HG02970 (cell line): ENCODE measurements around the gene FARS2.

ENCODE experiments used
- ATAC-seq: cut with Tn5 transposase; IDR thresholded peaks from one replicate; pipeline ENCODE4 v1.9.1; 2021; ENCODE audit warnings: mild to moderate bottlenecking, moderate library complexity, moderate number of reproducible peaks; ENCODE audit not compliant: unreplicated experiment, low FRiP score

The FARS2 gene

DNA sequence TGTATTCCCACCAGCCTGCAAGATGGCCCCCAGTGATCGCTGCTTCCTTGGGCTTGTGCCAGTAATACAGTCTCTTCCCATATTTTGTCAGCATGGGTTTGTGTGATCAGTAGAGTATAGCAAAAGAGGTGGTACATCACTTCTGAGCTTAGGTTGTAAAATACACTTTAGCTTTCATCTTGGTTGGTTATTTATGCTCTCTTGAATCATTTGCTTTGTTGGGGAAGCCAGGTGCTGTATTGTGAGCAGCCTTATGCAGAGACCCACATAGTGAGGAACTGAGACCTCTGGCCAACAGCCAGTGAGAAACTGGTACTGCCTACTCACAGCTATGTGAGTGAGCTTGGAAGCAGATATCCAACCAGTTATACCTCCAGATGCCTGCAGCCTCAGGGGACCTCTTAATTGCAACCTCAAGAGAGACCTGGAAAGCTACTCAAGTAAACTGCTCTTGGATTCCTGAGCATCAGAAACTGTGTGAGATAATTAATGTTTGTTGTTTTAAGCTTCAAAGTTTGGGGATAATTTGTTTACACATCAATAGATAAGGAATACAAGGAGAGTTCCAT is 229.3 kb downstream of the FARS2 start:
- no peak for ATAC-seq

DNA sequence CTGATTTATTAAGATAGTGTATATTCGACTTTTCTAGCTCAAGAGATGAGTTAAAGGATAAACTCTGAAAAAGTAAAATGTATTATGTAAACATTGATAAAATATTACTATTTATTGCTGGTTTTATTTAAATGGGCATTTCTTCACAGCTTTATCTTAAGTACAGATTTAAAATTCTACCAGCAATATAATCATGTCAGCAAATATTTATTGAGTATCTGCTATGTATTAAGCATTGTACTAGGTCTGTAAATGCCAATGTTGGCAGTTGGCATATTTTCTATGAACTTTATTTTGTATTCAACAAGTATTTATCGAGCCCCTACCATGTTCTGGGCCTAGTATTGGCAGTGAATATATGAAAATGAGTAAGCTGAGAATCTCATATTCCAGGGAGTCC is 231.0 kb downstream of the FARS2 start:
- no peak for ATAC-seq

DNA sequence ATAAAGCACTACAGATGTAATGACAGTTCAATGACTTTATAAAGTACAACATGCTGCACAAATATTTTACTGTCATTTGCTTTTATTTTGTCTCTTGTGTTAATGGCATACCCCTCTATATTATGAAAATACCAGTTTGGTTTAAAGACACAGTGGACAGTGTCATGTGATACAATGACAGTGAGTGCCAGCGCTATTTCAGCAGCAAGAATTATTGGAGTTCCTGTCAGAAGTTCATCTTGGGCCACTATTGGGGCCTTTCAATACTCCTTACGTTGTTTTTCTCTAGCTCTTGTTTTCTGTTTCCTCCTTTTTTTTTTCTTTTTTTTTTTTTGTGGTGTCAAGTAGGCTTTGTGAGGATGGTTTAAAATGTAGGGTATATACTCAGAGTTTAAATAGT is 232.5 kb downstream of the FARS2 start:
- no peak for ATAC-seq

DNA sequence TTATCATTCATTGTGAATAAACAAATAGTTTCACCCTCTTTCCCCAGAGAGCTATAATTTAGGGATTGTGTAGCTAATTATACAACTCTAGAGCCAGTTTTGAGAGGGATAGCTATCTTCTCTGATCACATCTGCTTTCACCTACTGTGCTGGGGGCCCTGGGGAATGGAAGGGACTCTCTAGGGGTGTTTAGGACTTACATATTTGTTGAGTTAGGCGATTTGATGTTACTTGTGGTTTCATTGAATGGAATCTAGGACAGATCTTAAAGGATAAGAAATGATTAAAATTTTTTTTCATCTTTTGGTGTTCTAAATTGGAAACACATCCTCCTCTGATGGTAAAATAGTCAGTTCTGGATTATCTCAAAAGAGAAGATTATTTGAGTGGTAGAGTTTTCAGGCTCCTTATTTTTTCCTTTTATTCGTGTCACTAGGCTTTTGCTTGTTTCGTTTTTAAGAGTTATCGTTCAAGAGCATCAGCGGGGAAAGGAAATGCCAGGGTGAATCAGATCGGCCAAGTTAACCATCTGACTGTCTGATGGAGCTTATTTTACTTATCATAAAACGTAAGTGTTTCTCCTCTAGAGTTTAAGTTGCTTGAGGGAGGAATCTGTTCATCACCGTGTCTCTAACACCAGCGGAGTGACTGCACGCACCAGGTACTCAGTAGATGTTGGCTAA is 236.7 kb downstream of the FARS2 start:
- ATAC-seq: no peak

DNA sequence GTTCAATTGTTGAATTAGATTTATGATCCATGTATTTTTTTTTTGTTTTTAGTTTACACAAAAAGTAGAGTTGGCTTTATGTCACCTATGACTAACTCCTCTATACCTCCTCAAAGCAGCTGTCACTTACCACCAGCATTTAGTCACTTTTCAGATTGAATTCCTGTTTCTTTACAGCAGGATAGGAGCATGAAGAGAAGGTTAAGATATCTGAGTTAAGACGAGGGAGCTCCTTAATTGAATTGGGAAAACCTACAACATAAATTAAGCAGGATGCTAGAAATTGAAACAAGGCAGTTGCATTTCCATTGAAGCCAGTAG is 237.2 kb downstream of the FARS2 start:
- ATAC-seq: no peak

DNA sequence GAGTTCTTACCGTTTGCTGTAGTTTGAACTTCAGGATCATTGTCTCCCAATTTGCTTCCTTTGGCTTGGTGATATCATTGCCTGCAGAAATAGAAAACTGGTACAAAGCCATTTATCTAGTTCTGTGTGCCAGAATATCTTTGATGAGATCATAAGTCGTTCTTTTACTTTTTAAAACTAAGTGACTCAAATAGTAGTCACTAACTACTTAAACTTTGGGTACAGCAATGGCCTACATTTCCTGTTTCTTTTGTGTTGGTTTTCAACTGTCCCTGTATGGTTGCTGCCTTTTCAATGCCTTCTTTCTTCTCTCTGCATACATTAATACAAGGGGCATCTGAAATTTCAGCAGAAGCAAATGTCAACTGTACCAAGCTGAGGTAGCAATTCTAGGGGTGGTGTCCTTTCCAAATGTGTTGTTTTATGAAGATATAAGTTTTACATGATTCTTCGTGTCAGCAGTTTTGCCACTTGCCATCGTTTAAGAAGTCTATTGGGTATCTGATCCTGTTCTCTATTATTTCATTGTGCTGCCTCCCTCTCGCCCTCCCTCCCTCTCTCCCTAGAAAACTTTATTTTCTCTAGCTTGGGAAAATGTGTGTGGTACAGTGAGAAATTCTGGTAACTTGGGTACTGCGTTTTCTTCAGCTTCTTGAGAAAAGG is 238.5 kb downstream of the FARS2 start:
- ATAC-seq: no peak

DNA sequence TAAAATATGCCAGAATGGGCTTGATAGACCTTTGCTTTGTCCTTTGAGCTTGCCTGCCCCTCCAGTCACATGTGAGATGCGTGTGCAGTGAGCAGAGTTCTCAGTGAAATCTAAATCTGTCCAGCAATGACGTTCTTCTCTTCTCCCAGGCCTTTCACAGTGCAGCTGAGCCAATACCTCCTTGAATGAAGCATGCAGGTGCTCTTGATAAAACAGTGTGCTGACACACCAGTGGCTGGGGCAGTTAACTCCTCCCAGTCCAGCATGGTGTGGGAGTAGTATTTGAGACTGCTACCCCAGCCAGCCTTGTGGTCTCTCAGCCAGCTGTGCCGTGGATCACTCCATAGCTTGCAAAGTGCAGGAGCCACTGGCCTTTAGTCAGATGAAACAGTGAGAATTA is 240.5 kb downstream of the FARS2 start:
- ATAC-seq: no peak

DNA sequence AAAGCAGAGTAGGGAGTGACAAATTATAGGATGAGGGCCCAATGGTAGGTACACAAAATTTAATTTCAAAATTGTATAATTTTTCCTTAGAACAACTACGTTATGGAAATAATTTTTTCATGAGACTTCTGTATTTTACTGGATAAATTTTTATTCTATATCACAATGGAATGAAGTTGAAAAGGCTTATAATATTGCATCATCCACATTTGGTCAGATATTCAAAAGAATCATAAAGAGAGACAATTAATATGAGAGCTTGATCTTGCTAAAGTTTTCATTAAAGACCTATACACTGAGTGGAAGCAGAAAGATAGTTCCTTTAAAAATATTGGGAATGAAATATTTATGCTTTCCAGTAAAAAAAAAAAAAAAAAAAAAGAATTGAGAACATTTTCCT is 242.8 kb downstream of the FARS2 start:
- ATAC-seq: no peak

DNA sequence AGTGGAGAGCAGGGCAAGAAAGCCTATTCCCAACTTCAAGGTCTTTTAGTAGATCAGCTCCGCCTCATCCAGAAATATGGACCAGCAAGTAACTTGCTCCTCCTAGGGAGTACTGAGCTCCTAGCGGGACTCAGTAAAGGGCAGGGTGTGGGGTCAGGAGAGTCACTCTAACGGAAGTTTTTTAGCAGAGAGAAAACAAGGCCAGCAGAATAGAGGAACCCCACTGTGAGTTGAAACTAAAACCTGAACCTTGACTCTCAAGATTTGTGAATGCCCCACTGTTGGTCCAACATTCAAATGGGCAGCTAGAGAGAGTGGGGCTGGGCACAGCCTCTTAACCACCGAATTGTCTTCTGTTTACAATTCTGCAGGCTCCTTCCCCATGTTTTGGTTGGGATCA is 244.8 kb downstream of the FARS2 start:
- peak; percentile 17 for ATAC-seq

DNA sequence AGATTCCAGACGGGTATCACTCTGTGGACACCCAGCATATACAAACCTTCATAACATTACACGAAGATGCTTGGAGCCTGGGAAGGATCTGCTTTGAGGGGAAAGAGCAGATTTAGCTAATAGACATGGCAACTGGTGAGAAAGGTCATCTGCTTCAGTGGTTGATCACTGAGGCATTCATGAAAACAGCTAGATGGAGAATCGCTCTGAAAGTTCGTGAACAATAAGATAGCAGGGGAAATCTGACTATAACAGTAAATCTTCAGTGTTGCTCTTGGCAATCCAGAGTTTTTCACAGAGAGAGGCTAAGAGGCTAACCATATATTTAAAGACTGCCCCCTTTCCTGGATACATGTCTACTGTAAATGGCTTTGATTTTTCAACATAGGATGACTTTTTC is 245.3 kb downstream of the FARS2 start:
- peak; percentile 26 for ATAC-seq

DNA sequence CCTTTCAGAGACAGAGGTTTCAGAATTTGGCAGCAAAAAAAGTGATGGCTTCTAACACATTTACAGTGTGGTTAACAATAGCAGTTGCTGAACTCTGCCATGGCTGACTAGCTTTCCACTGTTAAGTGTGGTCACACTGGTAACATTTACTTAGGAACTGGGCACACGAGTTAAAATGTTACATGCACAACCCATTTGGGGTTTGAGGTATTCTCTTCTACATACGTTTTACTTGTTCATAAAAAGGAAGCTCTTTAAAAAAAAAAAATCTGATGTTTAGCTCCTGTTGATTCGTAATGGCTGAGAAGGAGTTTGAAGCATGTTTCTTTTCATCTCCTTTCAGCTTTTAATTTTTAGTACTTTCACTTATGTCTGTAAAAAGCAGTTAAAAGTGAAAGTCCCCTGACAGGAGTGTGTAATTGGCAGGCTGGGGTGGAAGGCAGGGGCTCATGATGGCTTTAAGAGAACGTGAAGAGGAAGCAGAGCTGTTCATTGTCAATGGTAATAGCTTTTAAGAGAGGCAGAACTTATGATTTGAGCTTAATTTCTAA is 245.9 kb downstream of the FARS2 start:
- ATAC-seq: peak; percentile 79

DNA sequence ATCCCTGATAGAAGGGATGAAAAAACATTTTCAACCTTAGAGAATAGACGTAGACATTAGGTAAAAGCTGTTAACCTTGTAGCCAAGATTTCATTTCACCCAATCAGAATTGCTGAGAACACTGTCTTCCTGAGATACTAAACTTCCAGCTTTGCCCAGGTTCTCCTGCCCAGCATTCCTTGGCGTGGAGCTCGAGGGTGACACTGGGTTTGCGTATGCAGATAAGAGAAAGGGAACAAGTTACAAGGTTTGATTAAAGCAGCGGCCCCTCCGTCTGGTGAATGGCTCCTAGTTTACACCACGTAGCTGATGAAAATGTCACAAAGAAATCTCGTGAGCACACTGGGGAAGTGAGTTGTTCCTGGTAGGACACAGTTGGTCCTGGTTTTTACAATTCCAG is 247.8 kb downstream of the FARS2 start:
- ATAC-seq: no peak

DNA sequence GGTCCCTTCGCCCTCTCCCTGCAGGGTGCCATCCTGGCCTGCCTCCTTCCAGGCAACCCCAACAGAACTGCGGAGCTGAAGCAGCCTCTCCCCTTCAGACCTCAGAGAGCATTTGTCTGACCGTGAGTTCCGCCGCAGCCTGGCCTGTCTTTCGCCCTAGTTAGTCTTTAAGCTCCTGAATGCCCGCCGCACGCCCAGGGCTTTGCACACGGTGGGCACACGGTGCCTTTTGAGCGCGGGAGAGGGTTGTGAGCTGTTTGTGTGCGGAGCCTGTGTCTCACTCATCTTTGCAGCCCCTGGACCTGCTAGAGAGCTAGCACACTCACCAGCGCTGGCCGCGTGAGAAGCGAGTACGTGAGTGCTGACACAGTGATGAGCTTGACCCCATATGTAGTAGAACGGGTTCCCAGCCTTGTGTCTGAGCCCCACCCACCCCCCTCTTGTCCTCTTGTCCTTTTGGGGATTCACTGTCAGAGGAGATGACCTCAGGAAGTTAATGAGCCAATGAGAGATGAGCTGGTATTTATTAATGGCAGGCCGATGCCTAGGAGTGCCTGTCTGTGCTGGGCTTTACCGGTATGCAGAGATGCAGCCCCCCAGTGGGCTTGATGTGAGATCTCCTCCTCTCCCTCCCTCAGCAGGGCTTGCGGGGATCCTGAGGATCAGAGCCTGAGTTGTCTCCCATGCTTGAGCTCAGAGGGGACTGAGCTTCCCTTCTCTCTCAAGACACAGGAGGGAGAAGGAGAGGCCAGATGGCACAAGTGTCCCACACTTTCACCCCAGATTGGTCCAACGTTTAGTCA is 249.2 kb downstream of the FARS2 start:
- no peak for ATAC-seq

DNA sequence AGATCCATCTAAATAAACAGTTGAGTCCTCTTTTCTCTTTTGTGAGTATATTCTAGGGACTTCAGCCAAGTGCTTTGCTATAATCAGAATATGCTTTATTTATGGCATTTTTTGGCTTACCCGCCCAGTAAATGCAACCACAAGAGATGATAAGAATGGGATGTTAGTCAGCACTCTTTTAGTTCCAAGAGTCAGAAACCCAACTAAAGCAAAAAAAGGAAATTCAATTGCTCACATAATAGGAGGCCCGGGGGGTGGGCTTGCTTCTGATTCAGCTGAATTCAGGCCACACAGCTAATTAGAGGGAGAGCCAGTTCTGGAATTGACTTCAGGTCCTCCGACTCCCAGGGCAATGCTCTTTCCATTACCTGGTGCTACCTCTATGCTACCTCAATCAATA is 250.6 kb downstream of the FARS2 start:
- no peak for ATAC-seq

DNA sequence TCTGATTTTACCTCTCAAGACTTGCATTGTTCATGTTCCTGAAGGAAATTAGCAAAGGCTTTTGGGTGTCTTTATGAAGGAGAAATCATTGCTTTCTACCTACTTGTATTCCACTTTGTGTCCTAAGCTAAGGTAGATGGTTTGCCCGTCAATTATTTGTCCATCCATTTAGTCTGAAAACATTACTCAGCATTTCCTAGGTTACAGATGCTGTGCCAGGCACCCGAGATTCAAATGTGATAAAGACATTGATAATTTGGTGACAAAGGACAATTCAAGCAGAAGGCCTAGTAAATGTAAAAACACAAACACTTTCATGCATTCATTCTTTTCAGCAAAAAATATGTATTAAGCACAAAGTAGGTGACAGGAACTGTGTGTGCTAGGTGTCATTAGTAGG is 251.1 kb downstream of the FARS2 start:
- no peak for ATAC-seq

DNA sequence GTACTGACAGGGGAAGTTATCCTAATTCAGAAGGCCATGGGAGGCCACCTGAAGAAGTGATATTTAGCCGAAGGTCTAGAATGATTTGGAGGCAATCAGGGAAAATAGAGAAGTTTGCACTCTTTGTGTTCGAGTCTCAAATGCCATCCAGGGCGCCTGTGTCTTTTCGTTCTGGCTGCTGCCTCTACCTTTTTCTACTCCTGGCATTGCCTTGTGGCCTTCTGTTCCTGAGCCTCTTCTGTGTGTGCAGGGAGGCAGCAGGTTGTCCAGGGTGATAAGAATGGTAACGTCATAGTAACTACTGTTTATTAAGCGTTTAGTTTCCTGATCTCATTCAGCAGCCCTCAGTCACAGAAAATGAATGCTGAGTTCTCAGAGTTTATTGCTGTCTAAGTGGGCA is 252.1 kb downstream of the FARS2 start:
- no peak for ATAC-seq

DNA sequence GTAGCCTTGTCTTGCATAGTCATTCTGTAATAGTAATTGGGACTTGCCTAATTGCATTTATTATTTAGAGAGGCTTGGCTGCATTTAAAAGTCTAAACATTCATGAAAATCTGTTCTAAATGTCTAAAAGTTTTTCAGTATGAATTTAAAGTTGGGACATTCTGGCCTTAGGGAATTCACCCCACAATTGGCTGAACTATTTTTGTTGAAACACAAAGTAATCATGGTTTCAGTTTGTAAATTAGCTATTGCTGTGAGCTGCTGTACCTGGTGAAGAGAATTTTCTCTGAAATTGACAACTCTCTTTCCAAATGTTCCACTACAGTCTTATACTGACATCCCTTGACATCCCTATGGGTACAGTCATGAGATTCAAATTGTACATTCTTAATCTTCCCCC is 253.0 kb downstream of the FARS2 start:
- ATAC-seq: no peak

DNA sequence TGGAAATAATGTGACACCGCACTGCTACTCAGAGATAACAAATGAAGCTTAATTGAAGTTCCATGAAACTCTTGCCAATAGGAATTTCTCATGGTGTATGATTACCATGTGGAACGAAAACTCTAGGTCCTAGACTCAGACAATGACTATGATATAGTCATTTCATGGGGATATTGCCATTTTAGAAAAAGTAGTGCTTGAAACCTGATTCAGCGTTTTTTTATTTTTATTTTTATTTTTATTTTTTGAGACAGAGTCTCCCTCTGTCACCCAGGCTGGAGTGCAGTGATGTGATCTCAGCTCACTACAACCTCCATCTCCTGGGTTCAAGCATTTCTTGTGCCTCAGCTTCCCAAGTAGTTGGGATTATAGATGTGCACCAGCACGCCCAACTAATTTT is 253.9 kb downstream of the FARS2 start:
- ATAC-seq: no peak

DNA sequence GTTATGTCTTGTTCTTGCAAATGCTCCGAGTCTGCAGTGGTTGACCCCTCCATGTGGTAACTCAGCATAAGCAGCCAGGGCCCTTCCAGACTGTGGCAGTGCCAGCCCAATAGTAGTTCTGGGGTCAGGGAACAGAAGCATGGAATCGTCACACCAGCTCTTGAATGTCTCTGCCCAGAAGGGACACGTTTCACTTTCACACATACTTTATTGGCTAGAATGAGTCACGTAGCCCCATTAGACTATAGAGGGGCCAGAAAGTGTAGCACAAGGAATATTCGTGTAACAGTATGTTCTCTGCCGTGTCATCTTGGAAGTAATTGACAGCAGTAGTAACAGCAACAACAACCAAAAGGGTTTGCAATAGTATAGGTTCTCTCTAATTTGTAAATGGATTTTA is 254.7 kb downstream of the FARS2 start:
- no peak for ATAC-seq

DNA sequence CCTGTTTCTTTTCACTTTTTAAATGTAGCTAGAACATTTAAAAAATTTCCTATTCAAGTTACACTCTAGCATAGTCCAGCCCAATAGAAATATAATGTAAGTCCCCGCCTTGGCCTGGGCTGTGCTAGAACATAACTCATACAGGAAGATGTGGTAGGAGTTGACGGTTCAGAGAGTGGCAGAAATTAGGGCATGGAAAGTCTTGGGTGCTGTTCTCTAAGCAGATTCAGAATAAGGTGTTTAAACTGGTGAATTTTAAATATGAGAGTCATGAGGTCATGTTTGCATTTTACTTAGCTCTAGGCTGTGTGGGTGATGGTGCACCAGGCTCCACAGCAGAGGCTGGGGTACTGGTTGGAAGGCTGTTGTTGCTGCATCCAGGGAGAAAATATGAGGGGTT is 256.5 kb downstream of the FARS2 start:
- ATAC-seq: no peak

DNA sequence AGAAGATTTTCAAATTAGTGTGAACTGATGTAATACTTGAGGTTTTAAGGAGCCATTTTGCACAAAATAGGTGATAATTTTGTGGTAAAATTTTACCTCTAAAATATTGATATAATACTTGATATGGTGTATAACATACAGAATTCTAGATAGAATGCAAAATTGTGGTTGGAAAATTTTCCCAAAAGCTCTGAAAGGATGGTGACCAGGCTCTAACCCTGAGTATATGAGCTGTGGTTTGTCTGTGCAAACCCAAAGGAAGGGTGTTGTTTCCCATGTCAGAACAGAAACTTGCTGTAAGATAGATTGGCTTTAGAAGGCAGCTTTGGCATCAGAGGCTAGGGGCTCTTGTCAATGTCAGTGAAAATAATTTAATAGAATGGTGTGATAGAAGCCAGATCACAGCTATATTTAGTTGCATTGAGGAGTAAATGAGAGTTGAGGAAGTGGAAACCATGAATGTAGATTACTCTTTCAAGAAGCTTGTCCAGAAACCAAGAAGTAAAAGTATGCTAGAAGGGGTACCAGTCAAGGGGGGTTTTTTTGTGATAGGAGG is 257.7 kb downstream of the FARS2 start:
- no peak for ATAC-seq
